ENCODE measurements around the gene HOXD3. TPM values are rescaled to one million over a fixed set of nuclear protein-coding genes. Genes with fewer than 3 reads are reported as not detected.

HOXD3 gene
- total and polyA plus RNA-seq, 12 donors: 0.10 to 1.1 (median 0.27) TPM; not detected in 5

DNA sequence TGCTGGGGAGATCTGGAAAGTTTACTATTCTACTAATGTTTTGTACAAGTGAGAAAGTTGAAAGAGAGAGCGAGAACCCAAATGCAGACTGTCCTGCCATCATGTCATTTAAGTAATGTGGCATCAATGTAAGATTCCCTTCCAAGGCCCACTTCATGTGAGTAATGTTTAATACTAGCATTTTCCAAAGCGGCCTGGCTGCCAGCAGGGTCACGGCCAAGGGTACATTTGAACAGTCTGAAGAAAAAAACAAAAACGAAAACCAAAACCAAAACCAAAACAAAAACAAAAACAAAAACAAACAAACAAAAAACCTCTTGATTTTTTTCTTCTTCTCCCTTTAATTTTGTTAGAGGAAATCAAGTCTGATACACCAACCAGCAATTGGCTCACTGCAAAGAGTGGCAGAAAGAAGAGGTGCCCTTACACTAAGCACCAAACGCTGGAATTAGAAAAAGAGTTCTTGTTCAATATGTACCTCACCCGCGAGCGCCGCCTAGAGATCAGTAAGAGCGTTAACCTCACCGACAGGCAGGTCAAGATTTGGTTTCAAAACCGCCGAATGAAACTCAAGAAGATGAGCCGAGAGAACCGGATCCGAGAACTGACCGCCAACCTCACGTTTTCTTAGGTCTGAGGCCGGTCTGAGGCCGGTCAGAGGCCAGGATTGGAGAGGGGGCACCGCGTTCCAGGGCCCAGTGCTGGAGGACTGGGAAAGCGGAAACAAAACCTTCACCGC lies 38.3 kb upstream of the HOXD3 start:
- Histone ChIP-seq H3K4me3 (no peak overlapping the region), H3K4me1 (peaks cover 0 to 23% (median 17%) of the 10 kb centered on the region in 9 donors), H3K27me3 (peaks cover 78 to 100% (median 100%) of the 10 kb centered on the region in 7 donors), H3K9me3 (no peaks in the 10 kb centered on the region), H3K27ac (no peak overlapping the region), H3K36me3 (no peaks in the 10 kb centered on the region)
- WGBS, 2 donors: 10% methylated on average over 24 of the region's 24 CpGs
- ATAC-seq (no peak), DNase-seq (no peak)
- TF ChIP-seq, protein P1, sequence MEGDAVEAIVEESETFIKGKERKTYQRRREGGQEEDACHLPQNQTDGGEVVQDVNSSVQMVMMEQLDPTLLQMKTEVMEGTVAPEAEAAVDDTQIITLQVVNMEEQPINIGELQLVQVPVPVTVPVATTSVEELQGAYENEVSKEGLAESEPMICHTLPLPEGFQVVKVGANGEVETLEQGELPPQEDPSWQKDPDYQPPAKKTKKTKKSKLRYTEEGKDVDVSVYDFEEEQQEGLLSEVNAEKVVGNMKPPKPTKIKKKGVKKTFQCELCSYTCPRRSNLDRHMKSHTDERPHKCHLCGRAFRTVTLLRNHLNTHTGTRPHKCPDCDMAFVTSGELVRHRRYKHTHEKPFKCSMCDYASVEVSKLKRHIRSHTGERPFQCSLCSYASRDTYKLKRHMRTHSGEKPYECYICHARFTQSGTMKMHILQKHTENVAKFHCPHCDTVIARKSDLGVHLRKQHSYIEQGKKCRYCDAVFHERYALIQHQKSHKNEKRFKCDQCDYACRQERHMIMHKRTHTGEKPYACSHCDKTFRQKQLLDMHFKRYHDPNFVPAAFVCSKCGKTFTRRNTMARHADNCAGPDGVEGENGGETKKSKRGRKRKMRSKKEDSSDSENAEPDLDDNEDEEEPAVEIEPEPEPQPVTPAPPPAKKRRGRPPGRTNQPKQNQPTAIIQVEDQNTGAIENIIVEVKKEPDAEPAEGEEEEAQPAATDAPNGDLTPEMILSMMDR (IDR thresholded peaks at IDR 0.05): peak in 4 of 9 donors; percentile 6 to 39 (median 19)
- intact Hi-C loops (cut with DNase I): no loop called here

- no peaks in the 10 kb centered on the region for H3K36me3 ChIP-seq
- H3K4me3 ChIP-seq: no peak overlapping the region
- TF ChIP-seq, protein P1 (IDR thresholded peaks at IDR 0.05): no peak
- intact Hi-C loops (cut with DNase I): loop anchor here in 6 of 10 donors (5.0 to 10.0 kb wide), 3 partner anchors 694 to 1027 kb away; no protein-coding TSS in a partner anchor
- H3K27ac ChIP-seq: no peak overlapping the region
- peaks cover 82 to 100% (median 100%) of the 10 kb centered on the region in 7 donors for H3K27me3 ChIP-seq
- WGBS, 2 donors: 11 to 15% methylated on average over 13 of the region's 13 CpGs
- ATAC-seq: no peak
- peaks cover 0 to 23% (median 17%) of the 10 kb centered on the region in 9 donors for H3K4me1 ChIP-seq
- no peaks in the 10 kb centered on the region for H3K9me3 ChIP-seq
- DNase-seq: no peak
These were observed 36.5 kb upstream of the HOXD3 start for GRCh38 chr2:176120364-176121189.

GRCh38 chr2:176121190-176122051 lies 35.7 kb upstream of the HOXD3 start:
- no peak for ATAC-seq
- Histone ChIP-seq H3K27me3 (peaks cover 78 to 100% (median 100%) of the 10 kb centered on the region in 7 donors), H3K27ac (no peak overlapping the region), H3K9me3 (no peaks in the 10 kb centered on the region), H3K36me3 (no peaks in the 10 kb centered on the region), H3K4me1 (peaks cover 0 to 23% (median 17%) of the 10 kb centered on the region in 9 donors), H3K4me3 (peak overlapping the region in 1 of 10 donors; percentile 41)
- WGBS, 2 donors: 6 to 11% methylated on average over 53 of the region's 53 CpGs
- intact Hi-C loops (cut with DNase I): loop anchor here in 7 of 10 donors (2.0 to 10.0 kb wide), 4 partner anchors 53 to 1026 kb away; no protein-coding TSS in a partner anchor
- TF ChIP-seq, protein P1 (IDR thresholded peaks at IDR 0.05): no peak
- no peak for DNase-seq
